GM21360 (cell line): ENCODE measurements around the gene GPHB5.

ENCODE experiments used
- ATAC-seq: cut with Tn5 transposase; IDR thresholded peaks from one replicate; pipeline ENCODE4 v1.9.1; 2021; ENCODE audit warnings: mild to moderate bottlenecking, moderate library complexity; ENCODE audit not compliant: unreplicated experiment

The GPHB5 gene

DNA sequence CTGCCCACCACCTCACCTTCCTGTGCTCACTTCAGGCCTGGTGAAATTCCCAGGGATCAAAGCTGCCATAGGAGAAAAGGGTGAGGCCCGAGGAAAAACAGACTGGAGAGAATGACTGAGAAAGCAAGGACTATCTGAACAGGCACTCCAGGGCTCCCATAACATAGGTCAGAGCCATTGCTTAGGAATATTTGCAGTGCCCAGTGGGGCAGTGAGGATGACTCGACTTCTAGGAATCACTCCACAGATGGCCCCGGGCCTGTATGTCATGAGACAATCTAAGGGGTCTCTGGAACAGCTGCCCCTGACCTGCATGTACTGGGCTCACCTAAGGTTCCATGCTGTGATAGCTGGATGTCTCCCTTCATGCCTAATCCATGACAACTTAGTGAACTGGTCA lies 51.6 kb downstream of the GPHB5 start:
- ATAC-seq, result no peak

GRCh38 chr14:63266106-63266505 lies 52.6 kb downstream of the GPHB5 start:
- ATAC-seq, result no peak
